Measurements from ENCODE around the gene ERCC8. TPM values are rescaled to one million over a fixed set of nuclear protein-coding genes. Genes with fewer than 3 reads are reported as not detected.
A peak's percentile ranks its signal among the peaks of the same experiment; 100 is the strongest.

ERCC8 gene
- total RNA-seq, 1 experiment from 2014 or later = 13.0 TPM

- ChIA-PET CTCF (no interaction called here), POLR2A (ENCODE audit: unreplicated experiment) (no interaction called here)
- no peaks in the 10 kb centered on the region for H3K9me2 ChIP-seq (ENCODE audit: insufficient read depth)
- DNase-seq = no peak
- no peaks in the 10 kb centered on the region for H3K27me3 ChIP-seq (ENCODE audit: insufficient read depth, low read depth)
- no peak overlapping the region for H3K27ac ChIP-seq
- H3K9me3 ChIP-seq (ENCODE audit: insufficient read depth, low read depth) = peaks cover 16% of the 10 kb centered on the region
- no peaks in the 10 kb centered on the region for H3K36me3 ChIP-seq (ENCODE audit: low read depth)
- no peak overlapping the region for H2AFZ ChIP-seq
- intact Hi-C loops (cut with micrococcal nuclease; ENCODE audit: unreplicated experiment) = no loop called here
- no peak overlapping the region for H3K4me3 ChIP-seq
- TF ChIP-seq EZH2 (IDR thresholded peaks at IDR 0.05; ENCODE audit: low read depth) = no peak
- TF ChIP-seq CTCF (conservative IDR thresholded peaks at IDR 0.05) = no peak
- no peak overlapping the region for H3K4me2 ChIP-seq
- H3K79me2 ChIP-seq (ENCODE audit: low read depth) = peaks cover 47% of the 10 kb centered on the region
- BruUV-seq (replicated peaks) = no TSS peak
- H3K4me1 ChIP-seq (replicated peaks; ENCODE audit: insufficient read depth) = no peaks in the 10 kb centered on the region
- no peaks in the 10 kb centered on the region for H3F3A ChIP-seq (ENCODE audit: insufficient read depth, low read depth)
- H4K20me1 ChIP-seq (ENCODE audit: insufficient read depth) = no peaks in the 10 kb centered on the region; the same call in 1 of the 2 replicates
Observed at GRCh38 chr5:60972231-60972630, 27.4 kb upstream of the ERCC8 start.

- Histone ChIP-seq H4K20me1 (ENCODE audit: insufficient read depth) (peaks cover 26% of the 10 kb centered on the region), H2AFZ (no peak overlapping the region), H3F3A (ENCODE audit: insufficient read depth, low read depth) (no peaks in the 10 kb centered on the region; the same call in 1 of the 2 replicates), H3K9me3 (ENCODE audit: insufficient read depth, low read depth) (peaks cover 4% of the 10 kb centered on the region; the same call in 1 of the 2 replicates), H3K4me3 (no peak overlapping the region), H3K4me2 (no peak overlapping the region), H3K27me3 (ENCODE audit: insufficient read depth, low read depth) (no peaks in the 10 kb centered on the region), H3K9me2 (ENCODE audit: insufficient read depth) (no peaks in the 10 kb centered on the region), H3K36me3 (ENCODE audit: low read depth) (no peaks in the 10 kb centered on the region), H3K27ac (no peak overlapping the region), H3K4me1 (replicated peaks; ENCODE audit: insufficient read depth) (no peaks in the 10 kb centered on the region), H3K79me2 (ENCODE audit: low read depth) (peaks cover 65% of the 10 kb centered on the region)
- TF ChIP-seq EZH2 (IDR thresholded peaks at IDR 0.05; ENCODE audit: low read depth) = no peak
- no peak for TF ChIP-seq CTCF (conservative IDR thresholded peaks at IDR 0.05)
- DNase-seq = no peak
- CTCF ChIA-PET = interaction anchor here (0.6 to 0.8 kb wide), 3 partner anchors 97 to 752 kb away, joined by 5 to 9 read pairs (median 9); no protein-coding TSS in a partner anchor
- intact Hi-C loops (cut with micrococcal nuclease; ENCODE audit: unreplicated experiment) = loop anchor here (10.0 kb wide), 1 partner anchor 1183 kb away; no protein-coding TSS in a partner anchor
- POLR2A ChIA-PET (ENCODE audit: unreplicated experiment) = interaction anchor here (0.6 kb wide), 1 partner anchor 370 kb away, joined by 3 read pairs; no protein-coding TSS in a partner anchor
- no TSS peak for BruUV-seq (replicated peaks)
Observed at GRCh38 chr5:60961685-60962084, 16.8 kb upstream of the ERCC8 start.

- no peaks in the 10 kb centered on the region for H3K9me2 ChIP-seq (ENCODE audit: insufficient read depth)
- H3K27me3 ChIP-seq (ENCODE audit: insufficient read depth, low read depth) = no peaks in the 10 kb centered on the region
- intact Hi-C loops (cut with micrococcal nuclease; ENCODE audit: unreplicated experiment) = loop anchor here (10.0 kb wide), 1 partner anchor 1184 kb away; no protein-coding TSS in a partner anchor
- no TSS peak for BruUV-seq (replicated peaks)
- H3K79me2 ChIP-seq (ENCODE audit: low read depth) = peaks cover 63% of the 10 kb centered on the region
- peaks cover 26% of the 10 kb centered on the region for H4K20me1 ChIP-seq (ENCODE audit: insufficient read depth)
- no peak overlapping the region for H3K4me3 ChIP-seq
- H3K4me1 ChIP-seq (replicated peaks; ENCODE audit: insufficient read depth) = no peaks in the 10 kb centered on the region
- H3K36me3 ChIP-seq (ENCODE audit: low read depth) = no peaks in the 10 kb centered on the region
- TF ChIP-seq EZH2 (IDR thresholded peaks at IDR 0.05; ENCODE audit: low read depth) = no peak
- peak; percentile 75 for TF ChIP-seq CTCF (conservative IDR thresholded peaks at IDR 0.05)
- CTCF ChIA-PET = interaction anchor here (0.7 kb wide), 1 partner anchor 74 kb away, joined by 3 read pairs; no protein-coding TSS in a partner anchor
- no peak overlapping the region for H3K4me2 ChIP-seq
- DNase-seq = no peak
- no peaks in the 10 kb centered on the region; the same call in 1 of the 2 replicates for H3F3A ChIP-seq (ENCODE audit: insufficient read depth, low read depth)
- POLR2A ChIA-PET (ENCODE audit: unreplicated experiment) = interaction anchor here (0.6 kb wide), 1 partner anchor 190 kb away, joined by 10 read pairs; no protein-coding TSS in a partner anchor
- H3K9me3 ChIP-seq (ENCODE audit: insufficient read depth, low read depth) = no peaks in the 10 kb centered on the region
- no peak overlapping the region for H3K27ac ChIP-seq
- H2AFZ ChIP-seq = no peak overlapping the region
Observed at GRCh38 chr5:60960591-60960990, 15.7 kb upstream of the ERCC8 start.
